Rectal smooth muscle tissue (tissue), 1 donor: ENCODE results near the gene MICOS13.
A peak's percentile ranks its signal among the peaks of the same experiment; 100 is the strongest.
"Not testable (repeated sequence)": the region's sequence is repeated elsewhere in the genome, so short reads cannot be mapped to it uniquely, and the experiment has no call there.

Experiments used
- H3K27ac ChIP-seq: one replicate; pipeline ENCODE4 v1.7.0; 2013; ENCODE audit warnings: low read depth, low read length, inconsistent platforms
- H3K27me3 ChIP-seq: one replicate; pipeline ENCODE4 v1.7.0; 2013; ENCODE audit warnings: low read length; ENCODE audit not compliant: control insufficient read depth, insufficient read depth
- H3K36me3 ChIP-seq: one replicate; pipeline ENCODE4 v1.7.0; 2013; ENCODE audit warnings: low read length; ENCODE audit not compliant: control insufficient read depth, insufficient read depth
- H3K4me1 ChIP-seq: one replicate; pipeline ENCODE4 v1.7.0; 2013; ENCODE audit warnings: low read length; ENCODE audit not compliant: control insufficient read depth, insufficient read depth
- H3K4me3 ChIP-seq: one replicate; pipeline ENCODE4 v1.7.0; 2013; ENCODE audit warnings: low read length
- H3K9ac ChIP-seq: one replicate; pipeline ENCODE4 v1.7.0; 2013; ENCODE audit warnings: low read length

MICOS13 gene

DNA sequence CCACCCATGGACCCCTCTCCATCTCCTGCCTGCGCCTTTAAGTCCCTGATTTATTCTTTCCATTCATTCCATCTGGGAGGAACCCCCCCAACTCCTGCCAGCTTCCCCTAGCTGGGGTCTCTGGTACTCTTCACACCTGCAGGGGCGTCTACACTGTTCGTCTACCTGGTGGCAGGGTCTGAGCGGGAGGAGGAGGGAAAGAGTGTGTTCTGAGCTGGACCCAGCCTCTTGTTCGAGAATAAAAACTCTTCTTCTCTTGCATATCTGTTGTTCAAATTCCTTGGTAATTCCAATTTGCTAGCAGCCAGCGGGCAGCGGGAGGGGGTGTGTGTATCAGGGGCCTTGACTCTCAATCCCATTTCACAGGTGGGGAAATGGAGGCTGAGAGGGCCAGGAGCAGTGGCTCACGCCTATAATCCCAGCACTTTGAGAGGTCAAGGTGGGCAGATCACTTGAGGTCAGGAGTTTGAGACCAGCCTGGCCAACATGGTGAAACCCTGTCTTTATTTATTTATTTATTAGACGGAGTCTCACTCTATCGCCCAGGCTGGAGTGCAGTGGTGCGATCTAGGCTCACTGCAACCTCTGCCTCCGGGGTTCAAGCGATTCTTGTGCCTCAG lies 8.1 kb upstream of the MICOS13 start:
- H3K4me3 ChIP-seq, H3K9ac ChIP-seq, H3K27me3 ChIP-seq, H3K27ac ChIP-seq, H3K4me1 ChIP-seq: not testable (repeated sequence)
- peaks cover 11% of the 10 kb centered on the region for H3K36me3 ChIP-seq

DNA sequence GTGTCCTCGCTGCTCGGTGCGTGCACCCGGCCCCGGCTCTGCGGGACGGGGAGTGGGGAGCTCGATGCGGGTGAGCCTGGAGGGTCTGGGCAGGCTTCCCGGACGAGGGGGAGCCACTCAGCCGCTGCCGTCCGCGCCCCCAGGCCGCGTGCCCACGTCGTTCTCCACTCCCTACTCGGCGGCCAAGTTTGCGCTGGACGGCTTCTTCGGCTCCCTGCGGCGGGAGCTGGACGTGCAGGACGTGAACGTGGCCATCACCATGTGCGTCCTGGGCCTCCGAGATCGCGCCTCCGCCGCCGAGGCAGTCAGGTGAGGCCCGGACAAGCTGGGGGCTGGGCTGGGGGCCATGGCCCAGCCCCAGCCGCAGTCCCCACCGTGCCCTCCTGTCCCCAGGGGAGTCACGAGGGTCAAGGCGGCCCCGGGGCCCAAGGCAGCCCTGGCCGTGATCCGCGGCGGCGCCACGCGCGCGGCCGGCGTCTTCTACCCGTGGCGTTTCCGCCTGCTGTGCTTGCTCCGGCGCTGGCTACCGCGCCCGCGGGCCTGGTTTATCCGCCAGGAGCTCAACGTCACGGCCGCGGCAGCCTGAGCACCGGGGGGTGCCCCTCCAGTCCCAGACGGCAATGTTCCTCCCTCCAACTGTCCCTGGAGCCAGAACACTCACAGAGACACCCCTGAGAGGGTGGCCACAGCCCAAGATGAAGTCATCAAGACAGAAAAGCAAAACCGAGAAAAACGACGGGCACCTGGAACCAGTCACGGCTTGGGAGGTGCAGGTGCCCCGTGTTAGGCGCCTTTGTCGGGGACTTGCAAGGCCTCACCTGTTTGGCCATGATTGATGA lies 7.3 kb upstream of the MICOS13 start:
- Histone ChIP-seq H3K9ac (no peak overlapping the region), H3K27me3 (no peaks in the 10 kb centered on the region), H3K4me3 (peak overlapping the region; percentile 64), H3K36me3 (peaks cover 4% of the 10 kb centered on the region), H3K27ac (peak overlapping the region; percentile 61), H3K4me1 (peaks cover 6% of the 10 kb centered on the region)

DNA sequence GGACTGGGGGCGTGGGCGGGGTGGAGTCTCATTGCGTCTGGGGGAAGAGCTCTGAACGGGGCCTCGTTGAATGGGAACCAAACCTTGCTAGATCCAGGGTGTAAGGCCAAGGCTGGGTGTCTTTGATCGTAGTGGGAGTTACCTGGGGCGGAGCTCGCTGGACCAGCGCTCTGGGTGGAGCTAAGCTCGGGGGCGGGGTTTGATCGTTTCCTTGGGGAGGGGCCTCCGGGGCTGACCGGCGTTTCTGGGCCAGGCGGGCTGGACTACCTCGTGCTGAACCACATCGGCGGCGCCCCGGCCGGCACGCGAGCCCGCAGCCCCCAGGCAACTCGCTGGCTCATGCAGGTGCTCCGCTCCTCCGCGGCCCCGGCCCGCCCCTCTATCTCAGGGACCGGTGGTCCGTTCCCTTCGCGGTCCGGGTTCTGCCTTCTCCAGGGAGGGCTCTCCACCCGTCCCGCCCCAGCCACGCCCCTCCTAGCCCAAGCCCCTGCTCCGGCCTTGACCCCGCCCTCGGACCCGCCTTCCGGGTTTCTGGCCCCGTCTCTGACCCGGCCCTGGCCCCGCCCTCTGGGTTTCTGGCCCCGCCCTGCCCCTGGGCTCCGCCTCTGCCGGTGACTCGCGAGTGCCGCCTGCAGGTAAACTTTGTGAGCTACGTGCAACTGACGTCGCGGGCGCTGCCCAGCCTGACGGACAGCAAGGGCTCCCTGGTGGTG lies 6.5 kb upstream of the MICOS13 start:
- H3K27me3 ChIP-seq: no peaks in the 10 kb centered on the region
- H3K4me1 ChIP-seq: peaks cover 4% of the 10 kb centered on the region
- H3K36me3 ChIP-seq: no peaks in the 10 kb centered on the region
- H3K9ac ChIP-seq: no peak overlapping the region
- H3K4me3 ChIP-seq: peak overlapping the region; percentile 77
- H3K27ac ChIP-seq: peak overlapping the region; percentile 61

GRCh38 chr19:5686326-5686646 lies 6.0 kb upstream of the MICOS13 start:
- Histone ChIP-seq H3K36me3 (no peaks in the 10 kb centered on the region), H3K27ac (peak overlapping the region; percentile 61), H3K4me1 (peaks cover 3% of the 10 kb centered on the region), H3K27me3 (no peaks in the 10 kb centered on the region), H3K9ac (no peak overlapping the region), H3K4me3 (peak overlapping the region; percentile 77)

- no peak overlapping the region for H3K4me3 ChIP-seq
- H3K27ac ChIP-seq: no peak overlapping the region
- no peaks in the 10 kb centered on the region for H3K36me3 ChIP-seq
Observed at GRCh38 chr19:5684694-5685430, 4.5 kb upstream of the MICOS13 start.

GRCh38 chr19:5683177-5683886 lies 3.0 kb upstream of the MICOS13 start:
- peaks cover 11% of the 10 kb centered on the region for H3K4me1 ChIP-seq
- H3K9ac ChIP-seq: no peak overlapping the region
- H3K27me3 ChIP-seq: no peaks in the 10 kb centered on the region
- no peaks in the 10 kb centered on the region for H3K36me3 ChIP-seq
- H3K4me3 ChIP-seq: no peak overlapping the region
- no peak overlapping the region for H3K27ac ChIP-seq

More at GRCh38 chr19:5684694-5685430, 4.5 kb upstream of the MICOS13 start:
- H3K9ac ChIP-seq: no peak overlapping the region
- peaks cover 3% of the 10 kb centered on the region for H3K4me1 ChIP-seq
- H3K27me3 ChIP-seq: no peaks in the 10 kb centered on the region

DNA sequence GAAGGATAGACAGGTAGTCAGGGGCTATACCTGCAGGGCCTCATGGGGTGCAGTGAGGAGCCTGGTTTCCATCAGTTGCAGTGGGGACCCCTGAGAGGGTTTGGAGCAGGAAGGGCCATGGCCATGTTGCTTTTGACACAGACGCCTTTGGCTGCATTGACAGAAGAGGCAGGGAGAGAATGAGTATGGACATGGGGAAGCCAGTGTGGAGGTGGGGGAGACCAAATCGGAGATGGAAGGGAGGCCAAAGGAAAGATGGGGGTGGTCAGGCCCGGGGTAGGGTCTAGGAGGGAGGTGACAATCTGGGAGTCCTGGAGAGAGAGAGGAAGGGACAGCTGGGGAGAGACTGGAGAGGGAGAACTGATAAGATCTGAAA lies 1.8 kb upstream of the MICOS13 start:
- Histone ChIP-seq H3K36me3 (no peaks in the 10 kb centered on the region), H3K27ac (no peak overlapping the region), H3K4me1 (peaks cover 11% of the 10 kb centered on the region), H3K27me3 (no peaks in the 10 kb centered on the region), H3K9ac (no peak overlapping the region), H3K4me3 (no peak overlapping the region)

DNA sequence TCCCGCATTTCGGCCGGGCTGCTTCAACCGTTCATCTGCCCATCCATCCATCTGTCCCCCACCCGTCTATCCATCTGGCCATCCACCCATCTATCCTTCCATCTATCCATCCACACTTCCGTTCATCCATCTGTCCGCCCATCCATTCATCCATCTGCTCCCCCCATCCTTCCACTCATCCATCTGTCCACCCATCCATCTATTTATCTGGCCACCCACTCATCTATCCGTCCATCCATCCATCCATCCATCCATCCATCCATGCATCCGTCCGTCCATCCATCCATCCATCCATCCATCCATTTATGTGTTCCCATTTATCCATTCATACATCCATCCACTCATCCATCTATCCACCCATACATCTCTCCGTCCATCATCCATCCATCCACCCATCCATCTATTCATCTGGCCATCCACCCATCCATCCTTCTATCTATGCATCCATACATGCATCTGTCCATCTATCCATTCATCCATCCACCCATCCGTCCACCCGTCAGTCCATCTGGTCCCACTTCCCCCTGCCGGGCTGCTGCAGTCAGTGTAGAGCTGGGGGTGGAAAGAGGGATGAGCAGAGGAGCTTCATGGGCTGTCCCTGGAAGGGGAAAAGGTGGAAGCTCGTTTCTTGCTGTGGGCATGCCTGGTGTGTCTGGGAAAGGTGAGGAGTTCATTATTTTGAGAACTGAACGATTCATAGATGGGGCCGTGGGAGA lies 1.2 kb upstream of the MICOS13 start:
- no peaks in the 10 kb centered on the region for H3K36me3 ChIP-seq
- no peaks in the 10 kb centered on the region for H3K27me3 ChIP-seq
- H3K9ac ChIP-seq: peak overlapping the region; percentile 24
- no peak overlapping the region for H3K27ac ChIP-seq
- H3K4me1 ChIP-seq: peaks cover 11% of the 10 kb centered on the region
- H3K4me3 ChIP-seq: peak overlapping the region; percentile 77

GRCh38 chr19:5680084-5680436 lies 256 bp downstream of the MICOS13 start:
- H3K4me1 ChIP-seq: peaks cover 8% of the 10 kb centered on the region
- peak overlapping the region; percentile 98 for H3K4me3 ChIP-seq
- peak overlapping the region; percentile 96 for H3K9ac ChIP-seq
- H3K27ac ChIP-seq: peak overlapping the region; percentile 89
- H3K36me3 ChIP-seq: no peaks in the 10 kb centered on the region
- H3K27me3 ChIP-seq: no peaks in the 10 kb centered on the region

GRCh38 chr19:5679289-5680083 lies 830 bp downstream of the MICOS13 start:
- H3K4me3 ChIP-seq: peak overlapping the region; percentile 98
- peaks cover 8% of the 10 kb centered on the region for H3K4me1 ChIP-seq
- H3K36me3 ChIP-seq: no peaks in the 10 kb centered on the region
- peak overlapping the region; percentile 89 for H3K27ac ChIP-seq
- no peaks in the 10 kb centered on the region for H3K27me3 ChIP-seq
- peak overlapping the region; percentile 96 for H3K9ac ChIP-seq
